D341Med (cell line): ENCODE measurements around the gene TRMT112.

Experiments
- DNase-seq: peaks from one replicate; pipeline ENCODE4 v3.0.0; 2012; ENCODE audit warnings: low spot score

Gene TRMT112

DNA sequence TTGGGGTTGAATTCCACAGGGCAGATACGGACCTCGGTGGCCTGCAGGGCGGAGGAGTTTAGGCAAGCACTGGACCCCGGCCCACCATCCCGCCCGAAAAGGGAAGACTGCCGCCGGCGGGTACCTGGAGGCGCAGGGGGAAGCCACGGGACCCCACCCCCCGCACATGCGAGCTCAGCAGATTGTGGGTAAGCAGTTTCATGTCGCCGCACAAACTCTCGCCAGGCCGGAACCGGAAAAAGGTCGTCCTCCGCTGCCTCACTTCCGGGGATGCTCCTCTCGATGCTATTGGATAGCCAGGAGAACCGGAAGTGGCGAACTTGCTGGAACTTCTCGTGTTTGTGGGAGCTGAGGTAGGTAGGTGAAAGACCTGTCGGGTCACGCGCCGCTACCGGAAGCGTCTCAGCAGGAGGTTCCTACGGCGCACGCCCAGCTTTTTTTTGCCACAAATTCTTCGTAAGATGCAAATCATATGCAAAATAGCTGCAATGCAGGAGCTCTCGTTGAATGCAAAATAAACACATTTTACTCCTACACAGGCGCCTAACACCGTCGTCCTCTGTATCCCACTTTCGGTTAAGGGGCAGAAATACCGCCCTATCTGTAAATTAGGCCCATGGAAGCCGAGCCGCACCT is at the start of gene TRMT112:
Gene TRMT112 (minus strand): TSS at position 235 of the 636 bp plus-strand sequence. CDS start 33 bp downstream, at position 202.
- DNase-seq, result peak; percentile 86

- DNase-seq, result no peak
Measured at GRCh38 chr11:64366751-64367150, 49.4 kb upstream of the TRMT112 start.

- DNase-seq, result no peak
Measured at GRCh38 chr11:64364911-64365310, 47.6 kb upstream of the TRMT112 start.

DNA sequence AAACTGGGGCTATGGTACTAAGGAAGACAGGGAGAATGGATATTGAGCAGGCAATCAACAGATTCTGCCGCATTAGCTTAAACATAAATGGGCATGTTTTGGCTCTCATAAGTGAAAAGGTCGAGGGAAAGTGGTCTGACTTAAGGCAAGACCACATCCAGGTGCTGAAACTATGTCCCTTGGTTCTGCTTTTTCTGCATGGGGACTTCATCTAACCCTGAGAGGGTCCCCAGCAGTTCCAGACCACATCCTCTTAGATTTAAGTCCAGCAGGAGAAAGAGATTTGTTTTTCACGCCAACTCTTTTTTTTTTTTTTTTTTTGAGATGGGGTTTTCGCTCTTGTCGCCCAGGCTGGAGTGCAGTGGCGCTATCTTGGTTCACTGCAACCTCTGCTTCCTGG is 47.1 kb upstream of the TRMT112 start:
- no peak for DNase-seq

DNA sequence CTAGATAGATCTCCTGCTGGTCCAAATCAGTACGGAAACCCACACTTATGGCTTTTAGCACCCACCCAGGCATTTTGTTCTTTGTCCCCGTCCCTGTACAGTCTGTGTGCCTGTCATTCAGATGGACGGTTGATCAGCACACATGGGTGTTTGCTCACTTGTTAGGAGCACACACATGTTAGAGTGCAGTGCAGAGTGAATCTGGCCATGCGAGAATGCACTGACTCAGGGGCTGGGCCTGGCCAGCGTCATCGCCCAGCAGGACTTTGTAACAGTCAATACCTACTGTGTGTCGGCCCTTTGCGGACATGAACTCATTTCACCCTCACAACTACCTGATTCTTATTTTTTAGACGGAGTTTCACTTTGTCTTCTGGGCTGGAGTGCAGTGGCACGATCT is 45.0 kb upstream of the TRMT112 start:
- DNase-seq, result no peak

DNA sequence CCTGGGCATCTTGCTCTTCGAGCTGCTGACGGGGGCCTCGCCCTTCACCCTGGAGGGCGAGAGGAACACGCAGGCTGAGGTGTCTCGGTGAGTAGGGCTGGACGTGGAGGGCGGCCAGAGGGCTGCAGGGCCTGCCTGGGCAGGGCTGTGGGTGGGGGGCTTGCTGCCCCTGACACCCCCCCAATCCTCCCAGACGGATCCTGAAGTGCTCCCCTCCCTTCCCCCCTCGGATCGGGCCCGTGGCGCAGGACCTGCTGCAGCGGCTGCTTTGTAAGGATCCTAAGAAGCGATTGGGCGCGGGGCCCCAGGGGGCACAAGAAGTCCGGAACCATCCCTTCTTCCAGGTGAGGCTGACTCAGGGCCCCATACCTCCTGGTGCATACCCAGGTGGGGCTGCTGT is 44.3 kb upstream of the TRMT112 start:
- no peak for DNase-seq

GRCh38 chr11:64360448-64360921 is 43.1 kb upstream of the TRMT112 start:
- DNase-seq, result no peak

DNA sequence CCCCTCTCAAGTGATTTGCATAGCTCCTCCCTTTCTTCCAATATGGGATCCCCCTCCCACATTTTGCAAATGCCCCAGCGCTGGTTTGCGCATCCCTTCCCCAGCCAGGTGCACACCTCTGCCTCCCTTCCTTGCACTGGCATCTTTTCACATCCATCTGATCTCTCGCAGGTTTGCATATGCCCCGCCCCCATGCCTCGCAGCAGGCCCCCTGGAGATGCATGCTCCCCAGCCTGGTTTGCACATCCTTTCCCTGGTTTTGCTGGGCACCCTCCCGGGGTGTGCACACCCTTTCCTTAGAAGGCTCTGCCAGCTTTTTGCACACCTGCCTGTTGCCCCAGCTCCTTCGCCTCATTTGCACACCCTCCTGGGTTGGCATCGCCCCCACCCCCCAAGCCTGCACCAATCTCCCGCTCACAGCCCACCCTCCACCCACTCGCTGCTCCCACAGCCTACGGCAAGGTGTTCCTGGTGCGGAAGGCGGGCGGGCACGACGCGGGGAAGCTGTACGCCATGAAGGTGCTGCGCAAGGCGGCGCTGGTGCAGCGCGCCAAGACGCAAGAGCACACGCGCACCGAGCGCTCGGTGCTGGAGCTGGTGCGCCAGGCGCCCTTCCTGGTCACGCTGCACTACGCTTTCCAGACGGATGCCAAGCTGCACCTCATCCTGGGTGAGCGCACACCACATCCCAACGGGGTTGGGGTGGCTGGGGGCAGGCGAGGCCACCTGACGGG is 42.5 kb upstream of the TRMT112 start:
- no peak for DNase-seq

DNA sequence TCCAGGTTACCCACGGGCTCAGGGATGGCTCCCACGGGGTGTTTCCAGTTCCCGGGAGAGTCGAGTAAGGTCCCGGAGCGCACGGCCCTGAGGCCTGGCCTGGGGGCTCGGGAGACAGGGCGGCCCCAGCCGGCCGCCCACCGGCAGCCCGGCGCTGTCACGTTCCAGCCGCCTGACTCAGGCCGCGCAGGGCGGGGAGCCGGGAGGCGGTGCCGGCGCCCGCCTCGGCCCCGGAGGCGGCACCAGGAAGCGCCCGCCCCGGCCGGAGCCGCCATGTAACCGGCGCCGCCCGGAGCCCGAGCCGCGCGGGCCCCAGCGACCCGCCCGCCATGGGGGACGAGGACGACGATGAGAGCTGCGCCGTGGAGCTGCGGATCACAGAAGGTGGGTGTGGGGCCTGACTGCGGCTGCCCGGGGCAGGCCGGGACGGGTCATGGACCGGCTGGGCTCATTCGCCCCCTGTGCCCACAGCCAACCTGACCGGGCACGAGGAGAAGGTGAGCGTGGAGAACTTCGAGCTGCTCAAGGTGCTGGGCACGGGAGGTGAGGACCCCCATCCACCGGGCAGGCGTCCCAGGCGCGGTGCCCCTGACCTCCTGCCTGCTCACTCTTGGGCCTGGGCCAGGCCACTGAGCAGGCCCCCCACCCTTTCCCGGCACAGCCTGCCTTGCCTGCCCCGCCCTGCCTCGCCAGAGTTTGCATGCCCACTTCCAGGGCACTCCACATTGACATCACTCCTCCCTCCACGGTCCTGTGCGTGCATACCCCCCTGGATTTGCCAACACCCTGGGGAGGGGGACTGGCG is 41.8 kb upstream of the TRMT112 start, which contains the start of gene RPS6KA4:
Gene RPS6KA4 (plus strand): TSS at position 256 of the 805 bp plus-strand sequence. CDS start 74 bp downstream, at position 330.
- peak; percentile 82 for DNase-seq

DNA sequence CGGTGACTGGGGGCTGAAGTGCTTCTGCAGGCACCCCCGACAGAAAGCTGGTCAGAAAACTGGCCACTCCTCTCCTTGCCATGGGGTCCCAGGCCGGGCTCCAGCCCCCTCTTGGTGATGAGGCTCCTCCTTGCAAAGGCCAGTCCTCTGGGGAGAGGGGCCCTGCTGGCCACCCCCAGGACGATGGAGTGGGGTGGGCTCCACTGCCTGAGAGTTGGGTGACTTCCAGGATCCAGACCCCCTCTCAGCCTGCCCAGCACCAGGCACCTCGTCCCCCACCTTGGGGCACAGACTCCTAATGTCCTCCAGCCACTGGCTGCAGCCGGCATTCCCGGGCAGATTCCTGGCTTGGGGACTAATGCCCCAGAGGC is 41.2 kb upstream of the TRMT112 start:
- no peak for DNase-seq

GRCh38 chr11:64357904-64358535 is 40.7 kb upstream of the TRMT112 start:
- DNase-seq, result no peak

DNA sequence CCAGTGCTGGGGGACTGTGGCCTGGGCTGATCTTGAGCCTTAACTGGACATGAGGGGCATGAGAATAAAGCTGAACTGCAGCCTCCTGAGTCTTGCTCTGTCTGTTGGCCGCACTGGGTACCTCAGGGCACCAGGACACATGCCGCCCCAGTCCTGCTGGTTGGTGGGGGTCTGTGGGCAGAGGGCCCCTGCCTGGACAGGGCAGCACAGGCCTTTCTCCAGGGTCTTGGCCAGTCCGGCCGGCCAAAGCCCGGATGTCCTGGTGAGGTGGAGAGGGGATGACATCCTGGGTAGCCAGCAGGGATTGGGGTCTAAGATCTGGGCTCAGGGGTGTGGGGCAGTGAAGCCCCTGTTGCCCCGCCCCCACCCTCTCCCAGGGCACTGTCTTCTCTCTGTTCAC is 40.1 kb upstream of the TRMT112 start:
- DNase-seq, result no peak

DNA sequence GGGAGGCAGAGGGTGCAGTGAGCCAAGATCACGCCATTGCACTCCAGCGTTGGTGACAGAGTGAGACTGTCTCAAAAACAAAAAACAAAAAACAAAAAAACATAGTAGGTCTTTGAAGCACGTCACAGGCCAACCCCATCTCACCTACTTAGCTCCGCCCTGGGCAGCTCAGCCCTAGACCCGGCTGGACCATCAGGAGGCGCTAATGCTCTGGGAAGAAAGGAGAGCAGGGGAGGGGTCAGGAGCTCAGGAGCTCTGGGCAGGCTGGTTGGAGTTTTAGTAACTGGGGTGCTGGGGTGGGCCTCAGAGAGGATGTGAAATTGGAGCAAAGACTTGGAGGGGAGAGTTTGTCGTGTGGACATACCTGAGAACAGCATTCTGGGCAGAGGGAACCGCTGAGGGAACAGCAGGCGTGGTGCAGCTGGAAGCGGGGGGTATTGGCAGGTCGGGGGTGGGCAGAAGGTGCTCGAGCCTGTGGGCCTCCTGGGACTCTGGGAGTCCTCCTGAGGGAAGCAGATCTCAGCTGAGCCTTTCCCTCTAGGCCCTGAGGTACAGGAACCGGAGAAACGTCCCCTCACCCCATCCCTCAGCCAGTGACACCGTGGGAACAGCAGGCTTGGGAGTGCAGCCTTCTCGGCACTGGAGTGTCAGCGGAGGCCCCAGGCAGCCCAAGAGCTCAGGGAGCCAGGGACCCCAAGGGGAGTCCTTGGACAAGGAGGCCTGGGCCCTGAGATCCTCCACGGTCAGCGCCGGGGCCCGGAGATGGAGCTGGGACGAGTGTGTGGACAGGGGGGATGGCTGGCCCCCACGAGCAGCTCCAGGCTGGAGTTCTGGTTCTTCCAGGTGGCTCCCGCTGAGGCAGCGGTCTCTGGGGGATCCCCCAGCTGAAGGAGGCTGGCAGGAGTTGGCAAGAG is 39.4 kb upstream of the TRMT112 start:
- peak; percentile 82 for DNase-seq

GRCh38 chr11:64355078-64355940 is 38.0 kb upstream of the TRMT112 start:
- peak; percentile 90 for DNase-seq

GRCh38 chr11:64353715-64354506 is 36.6 kb upstream of the TRMT112 start:
- no peak for DNase-seq

DNA sequence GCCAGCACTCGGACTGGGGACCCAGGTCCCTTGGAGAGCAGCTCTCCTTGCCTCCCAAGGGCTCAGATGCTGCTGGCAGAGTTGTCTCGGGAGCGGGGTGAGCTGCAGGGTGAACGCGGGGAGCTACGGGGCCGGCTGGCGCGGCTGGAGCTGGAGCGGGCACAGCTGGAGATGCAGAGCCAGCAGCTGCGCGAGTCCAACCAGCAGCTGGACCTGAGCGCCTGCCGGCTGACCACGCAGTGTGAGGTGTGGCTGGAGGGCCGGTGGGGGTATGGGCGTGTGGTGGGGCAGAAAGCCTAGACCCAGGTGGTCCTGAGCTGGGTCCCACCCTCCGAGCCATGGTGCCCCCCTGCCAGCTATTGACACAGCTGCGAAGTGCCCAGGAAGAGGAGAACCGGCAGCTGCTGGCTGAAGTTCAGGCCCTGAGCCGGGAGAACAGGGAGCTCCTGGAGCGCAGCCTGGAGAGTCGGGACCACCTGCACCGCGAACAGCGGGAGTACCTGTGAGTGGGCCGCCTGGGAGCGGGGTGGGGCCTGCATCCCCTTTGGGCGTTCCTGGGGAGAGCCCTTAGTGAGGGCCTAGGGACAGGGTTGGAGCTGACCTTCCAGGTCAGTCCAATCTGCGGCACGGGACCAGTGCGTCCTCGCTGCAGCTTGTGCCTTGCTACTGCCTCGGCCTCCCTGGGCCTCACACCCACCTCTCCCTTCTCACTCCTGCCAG is 35.8 kb upstream of the TRMT112 start:
- DNase-seq, result no peak

DNA sequence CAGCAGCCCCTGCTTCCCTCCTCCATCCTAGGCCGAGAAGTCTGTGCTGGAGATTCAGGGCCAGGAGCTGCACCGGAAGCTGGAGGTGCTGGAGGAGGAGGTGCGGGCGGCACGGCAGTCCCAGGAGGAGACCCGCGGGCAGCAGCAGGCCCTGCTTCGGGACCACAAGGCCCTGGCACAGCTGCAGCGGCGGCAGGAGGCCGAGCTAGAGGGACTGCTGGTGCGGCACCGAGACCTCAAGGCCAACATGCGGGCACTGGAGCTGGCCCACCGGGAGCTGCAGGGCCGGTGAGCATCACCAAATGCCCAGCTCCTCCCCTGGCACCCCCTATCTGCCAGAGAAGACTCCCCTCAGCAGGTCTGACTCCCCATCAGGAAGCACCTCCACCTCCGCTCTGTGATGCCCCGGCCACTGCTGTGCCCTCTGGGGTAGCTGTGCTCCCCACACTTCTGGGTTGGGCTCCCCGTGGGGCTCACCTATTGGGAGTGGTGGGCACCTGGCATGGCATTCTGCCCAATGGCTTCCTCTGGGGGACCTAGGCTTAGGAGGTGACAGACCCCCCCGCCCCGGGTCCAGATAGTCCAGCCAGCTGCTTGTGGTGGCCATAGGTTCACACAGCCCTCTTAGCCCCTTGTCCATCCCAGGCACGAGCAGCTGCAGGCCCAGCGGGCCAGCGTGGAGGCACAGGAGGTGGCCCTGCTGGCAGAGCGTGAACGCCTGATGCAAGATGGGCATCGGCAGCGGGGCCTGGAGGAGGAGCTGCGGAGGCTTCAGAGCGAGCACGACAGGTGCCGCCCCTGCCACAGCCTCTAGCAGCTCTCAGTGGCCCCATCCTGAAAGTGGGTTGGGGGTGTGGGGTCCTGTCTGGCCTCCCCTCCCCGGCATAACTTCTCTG is 35.0 kb upstream of the TRMT112 start:
- DNase-seq, result no peak
